CD14-positive monocyte (primary cell): ENCODE results near the gene GTSF1L. TPM values are rescaled to one million over a fixed set of nuclear protein-coding genes. Genes with fewer than 3 reads are reported as not detected.

Source experiments
- DNase-seq, 3 donors: peaks; one replicate each; pipeline ENCODE4 v3.0.0-alpha.2; 2011 to 2022
- H2AFZ ChIP-seq: 2 replicates; pipeline ENCODE4 v1.6.0; 2012; ENCODE audit warnings: mild to moderate bottlenecking, low read depth, low read length, inconsistent platforms; ENCODE audit not compliant: insufficient read depth, poor library complexity, severe bottlenecking
- H3K27ac ChIP-seq, 2 donors: 1 replicate in 1 of 2; 2 replicates in 1 of 2; pipeline ENCODE4 v1.5.1; 2012 to 2013; ENCODE audit warnings: low read length in 2 of 2, control low read depth in 1 of 2, inconsistent platforms in 1 of 2, low read depth in 1 of 2, mild to moderate bottlenecking in 1 of 2
- H3K27me3 ChIP-seq, 2 donors: one replicate each; pipeline versions ENCODE4 v1.6.0 to v1.6.1; 2011 to 2013; ENCODE audit warnings: low read length in 2 of 2; ENCODE audit not compliant: control insufficient read depth in 2 of 2, insufficient read depth in 2 of 2
- H3K36me3 ChIP-seq, 2 donors: replicated peaks in 1 of 2; 1 replicate in 1 of 2; 2 replicates in 1 of 2; pipeline versions ENCODE4 v1.5.1 to v1.6.1; 2012 to 2013; ENCODE audit warnings: low read length in 2 of 2, control low read depth in 1 of 2, inconsistent platforms in 1 of 2, mild to moderate bottlenecking in 1 of 2; ENCODE audit not compliant: insufficient read depth in 2 of 2, control insufficient read depth in 1 of 2
- H3K4me1 ChIP-seq, 2 donors: 1 replicate in 1 of 2; 2 replicates in 1 of 2; pipeline versions ENCODE4 v1.5.1 to v1.6.1; 2012 to 2013; ENCODE audit warnings: low read length in 2 of 2, control low read depth in 1 of 2, inconsistent platforms in 1 of 2, mild to moderate bottlenecking in 1 of 2, moderate library complexity in 1 of 2; ENCODE audit not compliant: insufficient read depth in 2 of 2, control insufficient read depth in 1 of 2
- H3K4me2 ChIP-seq: replicated peaks from 2 replicates; pipeline ENCODE3; 2012; ENCODE audit warnings: low read length, moderate library complexity, mild to moderate bottlenecking; ENCODE audit not compliant: poor library complexity, severe bottlenecking; ENCODE audit errors: extremely low read depth
- H3K4me3 ChIP-seq, 3 experiments: fragments of 200-600 bp in 1 of 3; sonication (generic) in 1 of 3; replicated peaks in 1 of 3; 1 replicate in 2 of 3; 2 replicates in 1 of 3; pipeline ENCODE4 v1.5.1; 2011 to 2013; ENCODE audit warnings: low read length in 3 of 3, mild to moderate bottlenecking in 3 of 3, control low read depth in 2 of 3, low read depth in 2 of 3, inconsistent platforms in 1 of 3, moderate library complexity in 1 of 3
- H3K79me2 ChIP-seq: 2 replicates; pipeline ENCODE4 v1.6.0; 2012; ENCODE audit warnings: mild to moderate bottlenecking, control low read depth, inconsistent platforms, low read length, moderate library complexity; ENCODE audit not compliant: insufficient read depth
- H3K9ac ChIP-seq: 2 replicates; pipeline ENCODE4 v1.6.0; 2017; ENCODE audit warnings: low read length, mild to moderate bottlenecking; ENCODE audit not compliant: insufficient read depth, poor library complexity, severe bottlenecking
- H3K9me3 ChIP-seq, 2 donors: replicated peaks in 1 of 2; 1 replicate in 1 of 2; 2 replicates in 1 of 2; pipeline versions ENCODE4 v1.5.1 to v1.6.1; 2012 to 2013; ENCODE audit warnings: low read length in 2 of 2, control low read depth in 1 of 2; ENCODE audit not compliant: control insufficient read depth in 1 of 2, insufficient read depth in 1 of 2
- H4K20me1 ChIP-seq: 2 replicates; pipeline ENCODE4 v1.6.0; 2012; ENCODE audit warnings: mild to moderate bottlenecking, low read length, control low read depth, moderate library complexity; ENCODE audit not compliant: insufficient read depth
- H3K27ac Mint-ChIP-seq, 7 donors: one replicate each; pipeline ENCODE4 v1.8.0; 2020; ENCODE audit warnings: mild to moderate bottlenecking in 7 of 7, mixed read lengths in 7 of 7, moderate library complexity in 6 of 7, inconsistent platforms in 2 of 7
- H3K27me3 Mint-ChIP-seq, 3 donors: one replicate each; pipeline ENCODE4 v1.8.0; 2021 to 2022; ENCODE audit warnings: low read depth in 3 of 3, mild to moderate bottlenecking in 3 of 3, mixed read lengths in 3 of 3, moderate library complexity in 3 of 3, inconsistent platforms in 1 of 3
- H3K36me3 Mint-ChIP-seq, 2 donors: one replicate each; pipeline ENCODE4 v1.8.0; 2020; ENCODE audit warnings: mixed read lengths in 2 of 2, inconsistent platforms in 1 of 2, mild to moderate bottlenecking in 1 of 2
- H3K4me1 Mint-ChIP-seq: one replicate; pipeline ENCODE4 v1.8.0; 2020; ENCODE audit warnings: mild to moderate bottlenecking, mixed read lengths
- H3K4me3 Mint-ChIP-seq, 2 donors: one replicate each; pipeline ENCODE4 v1.8.0; 2020; ENCODE audit warnings: mild to moderate bottlenecking in 2 of 2, mixed read lengths in 2 of 2, moderate library complexity in 1 of 2
- H3K9me3 Mint-ChIP-seq, 7 donors: one replicate each; pipeline ENCODE4 v1.8.0; 2020 to 2022; ENCODE audit warnings: mixed read lengths in 7 of 7, mild to moderate bottlenecking in 6 of 7, moderate library complexity in 6 of 7, inconsistent platforms in 2 of 7
- WGBS: methylation state at CpG from one replicate; pipeline ENCODE4 v1.1.5; 2013; ENCODE audit warnings: missing lambda C conversion rate; ENCODE audit not compliant: insufficient coverage; 5-methylcytosine and 5-hydroxymethylcytosine counted together
- intact Hi-C, 2 donors: fragments of 100-400 bp; cut with micrococcal nuclease; formaldehyde crosslinking; loops; one replicate each; pipeline versions ENCODE4 v1.15.0 to v1.15.1; 2023
- polyA plus RNA-seq, 3 donors: library from polyadenylated mRNA; depleted of rRNA in 1 of 3; unstranded in 2 of 3; stranded (reverse) in 1 of 3; fragments of 300-500 nt in 2 of 3; fragments of >200 nt in 1 of 3; fragmentation: Illumina TruSeq in 2 of 3; gene quantifications; 1 replicate in 2 of 3; 2 replicates in 1 of 3; pipeline ENCODE4 v1.2.3, GENCODE V29; 2012 to 2021
- TF ChIP-seq, protein P1 (sequence below): fragments of 200-600 bp; IDR thresholded peaks from one replicate; pipeline ENCODE4 v1.8.0; 2022; ENCODE audit warnings: antibody characterized with exemption, mild to moderate bottlenecking

Gene GTSF1L
- polyA plus RNA-seq, 3 donors: not detected

DNA sequence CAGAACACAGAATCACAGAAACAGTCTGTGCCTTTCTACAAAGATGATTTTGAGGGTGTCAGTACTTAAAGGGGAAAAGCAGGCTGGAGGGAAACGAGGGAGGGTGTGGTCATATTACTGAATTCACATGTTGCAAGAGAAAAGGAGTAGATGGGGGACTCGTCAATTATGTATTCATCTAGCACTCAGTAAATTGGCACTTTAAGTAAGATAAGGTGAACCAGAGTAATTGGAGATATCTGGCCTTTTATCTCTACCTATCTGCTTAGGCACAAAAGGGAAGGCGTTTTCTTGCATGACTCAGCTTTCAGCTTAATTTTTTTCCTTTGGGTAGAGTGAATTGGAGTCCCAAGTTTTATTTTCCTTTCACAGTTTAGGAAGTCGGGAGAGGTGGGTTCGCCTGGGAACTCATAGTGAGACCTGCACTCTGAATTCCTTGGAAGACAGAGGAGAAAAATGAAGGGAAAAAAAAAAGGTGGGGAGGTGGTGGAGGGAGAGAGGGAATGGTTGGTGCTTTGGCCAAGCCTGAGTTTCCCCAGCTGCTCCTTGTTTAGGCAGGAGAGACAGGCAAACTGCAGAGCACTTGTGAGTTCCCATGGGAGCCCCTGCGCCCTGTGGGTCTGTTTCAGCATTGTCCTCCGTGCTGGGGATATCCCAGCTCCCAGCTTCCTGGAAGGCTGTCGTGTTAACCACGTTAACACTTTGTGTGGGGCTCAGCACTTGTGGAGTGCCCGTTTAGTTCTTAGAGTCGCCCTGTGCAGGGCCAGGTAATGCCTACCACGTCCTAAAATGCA lies 19.7 kb upstream of the GTSF1L start:
- H3K27ac ChIP-seq: no peak overlapping the region
- Mint-ChIP-seq H3K36me3 (peaks cover 4 to 5% of the 10 kb centered on the region in 2 donors), H3K9me3 (peaks cover 2 to 16% (median 7%) of the 10 kb centered on the region in 7 donors), H3K4me1 (peaks cover 77% of the 10 kb centered on the region), H3K27ac (peak overlapping the region in 4 of 7 donors; percentile 35 to 86 (median 62)), H3K4me3 (peak overlapping the region in 1 of 2 donors; percentile 37), H3K27me3 (peaks cover 16 to 32% (median 26%) of the 10 kb centered on the region in 3 donors)
- peak overlapping the region; percentile 10 for H3K4me2 ChIP-seq
- peaks cover 0 to 16% of the 10 kb centered on the region in 2 donors for H3K27me3 ChIP-seq
- H3K79me2 ChIP-seq: no peaks in the 10 kb centered on the region
- no peak overlapping the region for H3K9ac ChIP-seq
- H3K4me1 ChIP-seq: peaks cover 78 to 85% of the 10 kb centered on the region in 2 donors
- H3K36me3 ChIP-seq: no peaks in the 10 kb centered on the region
- no peak overlapping the region for H3K4me3 ChIP-seq
- no peak for DNase-seq
- intact Hi-C loops: no loop called here
- H4K20me1 ChIP-seq: no peaks in the 10 kb centered on the region
- H2AFZ ChIP-seq: no peak overlapping the region
- peaks cover 0 to 5% of the 10 kb centered on the region in 2 donors for H3K9me3 ChIP-seq
- TF ChIP-seq, protein P1, sequence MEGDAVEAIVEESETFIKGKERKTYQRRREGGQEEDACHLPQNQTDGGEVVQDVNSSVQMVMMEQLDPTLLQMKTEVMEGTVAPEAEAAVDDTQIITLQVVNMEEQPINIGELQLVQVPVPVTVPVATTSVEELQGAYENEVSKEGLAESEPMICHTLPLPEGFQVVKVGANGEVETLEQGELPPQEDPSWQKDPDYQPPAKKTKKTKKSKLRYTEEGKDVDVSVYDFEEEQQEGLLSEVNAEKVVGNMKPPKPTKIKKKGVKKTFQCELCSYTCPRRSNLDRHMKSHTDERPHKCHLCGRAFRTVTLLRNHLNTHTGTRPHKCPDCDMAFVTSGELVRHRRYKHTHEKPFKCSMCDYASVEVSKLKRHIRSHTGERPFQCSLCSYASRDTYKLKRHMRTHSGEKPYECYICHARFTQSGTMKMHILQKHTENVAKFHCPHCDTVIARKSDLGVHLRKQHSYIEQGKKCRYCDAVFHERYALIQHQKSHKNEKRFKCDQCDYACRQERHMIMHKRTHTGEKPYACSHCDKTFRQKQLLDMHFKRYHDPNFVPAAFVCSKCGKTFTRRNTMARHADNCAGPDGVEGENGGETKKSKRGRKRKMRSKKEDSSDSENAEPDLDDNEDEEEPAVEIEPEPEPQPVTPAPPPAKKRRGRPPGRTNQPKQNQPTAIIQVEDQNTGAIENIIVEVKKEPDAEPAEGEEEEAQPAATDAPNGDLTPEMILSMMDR: no peak
- WGBS: 60% methylated on average over 10 of the region's 12 CpGs

DNA sequence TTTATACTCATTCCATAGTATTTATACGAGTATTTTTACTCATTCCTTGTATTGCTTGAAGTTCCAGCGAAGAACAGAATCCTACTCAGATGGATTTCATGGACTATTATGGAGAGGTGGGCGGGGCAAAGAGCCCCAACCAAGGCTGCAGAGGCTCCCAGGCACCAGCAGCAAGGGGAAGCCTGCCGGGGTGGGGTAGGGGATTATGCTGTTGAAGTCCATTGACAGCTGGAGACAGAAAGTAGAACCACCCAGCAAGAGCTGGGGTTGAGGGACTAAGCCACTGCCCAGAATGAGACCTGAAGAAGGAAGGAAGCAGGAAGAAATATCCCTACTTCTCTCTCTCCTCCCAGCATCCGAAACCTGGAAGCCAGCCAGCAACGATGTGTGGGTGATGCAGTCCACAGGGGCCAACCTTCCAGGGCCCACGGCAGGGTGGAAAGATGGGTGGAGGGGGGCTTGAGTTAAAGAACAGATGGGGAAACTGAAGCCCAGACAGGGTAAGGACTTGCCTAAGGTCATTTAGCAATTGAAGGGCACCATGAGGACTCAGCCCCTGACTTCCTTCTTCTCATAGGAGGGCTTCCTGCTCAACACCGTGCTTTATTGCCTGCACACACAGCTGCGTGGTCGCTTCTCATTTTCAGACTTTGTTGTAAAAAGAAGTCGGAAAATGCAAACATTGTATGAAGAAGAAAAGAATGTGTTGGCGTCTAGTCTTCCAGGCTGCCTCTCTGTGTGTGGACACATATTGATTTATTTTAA lies 18.3 kb upstream of the GTSF1L start:
- Mint-ChIP-seq H3K36me3 (peaks cover 0 to 3% of the 10 kb centered on the region in 2 donors), H3K4me1 (peaks cover 67% of the 10 kb centered on the region), H3K27ac (peak overlapping the region in 2 of 7 donors; percentile 20 to 59), H3K9me3 (peaks cover 0 to 12% (median 4%) of the 10 kb centered on the region in 7 donors), H3K27me3 (peaks cover 9 to 18% (median 17%) of the 10 kb centered on the region in 3 donors), H3K4me3 (peak overlapping the region in 1 of 2 donors; percentile 55)
- H3K4me3 ChIP-seq: peak overlapping the region in 1 of 3 experiments; percentile 58
- WGBS: 43% methylated on average over 4 of the region's 12 CpGs
- no peaks in the 10 kb centered on the region for H3K36me3 ChIP-seq
- H3K4me2 ChIP-seq: peak overlapping the region; percentile 57
- peak; percentile 28 to 62 (median 56) for DNase-seq
- H3K79me2 ChIP-seq: no peaks in the 10 kb centered on the region
- TF ChIP-seq, protein P1: no peak
- intact Hi-C loops: no loop called here
- peaks cover 0 to 5% of the 10 kb centered on the region in 2 donors for H3K27me3 ChIP-seq
- peak overlapping the region; percentile 10 for H2AFZ ChIP-seq
- H3K9ac ChIP-seq: no peak overlapping the region
- H3K27ac ChIP-seq: peak overlapping the region in 1 of 2 donors; percentile 33
- H3K4me1 ChIP-seq: peaks cover 66 to 77% of the 10 kb centered on the region in 2 donors
- H4K20me1 ChIP-seq: no peaks in the 10 kb centered on the region
- peaks cover 0 to 5% of the 10 kb centered on the region in 2 donors for H3K9me3 ChIP-seq
